Left lung (tissue), 10 donors: ENCODE measurements around the gene DNAH8. TPM values are rescaled to one million over a fixed set of nuclear protein-coding genes. Genes with fewer than 3 reads are reported as not detected.
A peak's percentile ranks its signal among the peaks of the same experiment; 100 is the strongest.

Source experiments
- ATAC-seq: fragments of 200-7000 bp; cut with Tn5 transposase; one replicate; pipeline ENCODE4 v1.9.1; 2020; ENCODE audit warnings: moderate library complexity
- DNase-seq, 4 donors: peaks; one replicate each; pipeline ENCODE4 v3.0.0-alpha.2; 2013 to 2020
- H3K27ac ChIP-seq, 2 donors: fragments of 200-600 bp; sonication (generic) in 1 of 2; one replicate each; pipeline versions ENCODE4 v1.5.0 to v1.8.0; 2020 to 2021
- H3K27me3 ChIP-seq, 2 donors: fragments of 200-600 bp; sonication (generic) in 1 of 2; one replicate each; pipeline versions ENCODE4 v1.5.0 to v1.8.0; 2020 to 2021
- H3K36me3 ChIP-seq, 2 donors: fragments of 200-600 bp; sonication (generic) in 1 of 2; one replicate each; pipeline versions ENCODE4 v1.5.0 to v1.8.0; 2020 to 2021
- H3K4me1 ChIP-seq, 2 donors: fragments of 200-600 bp; one replicate each; pipeline ENCODE4 v1.8.0; 2021
- H3K4me3 ChIP-seq, 2 donors: fragments of 200-600 bp; sonication (generic) in 1 of 2; one replicate each; pipeline versions ENCODE4 v1.5.0 to v1.8.0; 2020 to 2021; ENCODE audit warnings: mild to moderate bottlenecking in 1 of 2
- H3K9me3 ChIP-seq, 2 donors: fragments of 200-600 bp; sonication (generic) in 1 of 2; one replicate each; pipeline versions ENCODE4 v1.5.0 to v1.8.0; 2020 to 2021
- CTCF ChIP-seq, 2 donors: fragments of 200-600 bp; sonication (generic) in 1 of 2; IDR thresholded peaks; one replicate each; pipeline versions ENCODE4 v1.5.0 to v1.8.0; 2021; ENCODE audit warnings: antibody characterized with exemption in 2 of 2
- intact Hi-C, 2 donors: fragments of 100-400 bp; cut with DNase I; formaldehyde crosslinking; loops; one replicate each; pipeline versions ENCODE4 v1.11.2 to v1.14.2; 2022
- polyA plus RNA-seq, 6 donors: library from polyadenylated mRNA; unstranded; fragments of 120-200 nt; gene quantifications; one replicate each; pipeline ENCODE4 v1.2.1, GENCODE V29; 2013; ENCODE audit not compliant: insufficient read length in 6 of 6
- total RNA-seq, 2 donors: library from RNA; stranded (reverse); fragmentation: NEBNext Ultra II Directional; extraction: Animal tissue kit (Norgen Biotek cat#: 25700); gene quantifications; one replicate each; pipeline ENCODE4 v1.2.1, GENCODE V29; 2021
- donor health status: DM: no; HTN: yes; CAD: no.
- donor health status: DM: no; HTN: no; CAD: no.

The DNAH8 gene
- total and polyA plus RNA-seq, 8 donors: 0.03 to 0.34 (median 0.08) TPM

DNA sequence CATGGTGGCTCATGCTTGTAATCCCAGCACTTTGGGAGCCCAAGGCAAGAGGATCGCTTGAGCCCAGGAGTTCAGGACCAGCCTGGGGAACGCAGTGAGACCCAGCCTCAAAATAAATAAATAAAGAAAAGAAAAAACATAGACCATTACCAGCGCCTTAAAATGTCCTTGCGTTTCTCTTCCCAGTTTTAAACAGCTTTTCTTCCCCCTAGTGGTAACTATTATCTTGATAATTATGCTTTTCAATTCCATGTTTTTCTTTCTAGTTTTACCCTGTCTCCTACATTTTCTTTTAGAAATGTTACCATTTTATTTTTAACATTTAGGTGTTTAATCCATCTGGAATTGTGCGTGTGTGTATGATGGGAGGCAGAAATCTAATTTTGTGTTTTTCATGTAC is 24.4 kb downstream of the DNAH8 start:
- Histone ChIP-seq H3K9me3 (peaks cover 0 to 7% of the 10 kb centered on the region in 2 donors), H3K4me3 (no peak overlapping the region), H3K36me3 (no peaks in the 10 kb centered on the region), H3K27ac (no peak overlapping the region), H3K27me3 (no peaks in the 10 kb centered on the region), H3K4me1 (no peaks in the 10 kb centered on the region)
- intact Hi-C loops: no loop called here
- DNase-seq (no peak), ATAC-seq (no peak)
- TF ChIP-seq CTCF (IDR thresholded peaks at IDR 0.05): peak; percentile 30

DNA sequence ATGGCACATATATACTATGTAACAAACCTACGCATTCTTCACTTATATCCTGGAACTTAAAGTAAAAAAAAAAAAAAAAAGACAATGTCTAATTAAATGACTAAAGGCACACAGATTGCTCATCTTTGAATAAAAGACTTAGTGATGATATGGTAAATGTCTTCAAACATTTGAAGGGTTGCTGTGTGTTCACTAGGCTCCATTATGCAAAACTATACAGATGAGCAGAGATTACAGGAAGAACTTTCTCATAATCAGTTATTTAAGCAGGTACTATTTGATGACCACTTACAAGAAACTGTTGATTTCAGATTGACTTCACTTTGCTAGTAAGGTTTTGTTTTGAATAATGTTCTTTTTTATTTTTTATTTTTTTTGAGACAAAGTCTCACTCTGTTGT is 34.4 kb downstream of the DNAH8 start:
- intact Hi-C loops: no loop called here
- DNase-seq: no peak
- H3K4me3 ChIP-seq: no peak overlapping the region
- no peaks in the 10 kb centered on the region for H3K9me3 ChIP-seq
- no peaks in the 10 kb centered on the region for H3K36me3 ChIP-seq
- H3K4me1 ChIP-seq: no peaks in the 10 kb centered on the region
- TF ChIP-seq CTCF (IDR thresholded peaks at IDR 0.05): no peak
- H3K27me3 ChIP-seq: no peaks in the 10 kb centered on the region
- no peak for ATAC-seq
- H3K27ac ChIP-seq: no peak overlapping the region

GRCh38 chr6:38750968-38751615 is 36.0 kb downstream of the DNAH8 start:
- DNase-seq (no peak), ATAC-seq (no peak)
- no peak for TF ChIP-seq CTCF (IDR thresholded peaks at IDR 0.05)
- Histone ChIP-seq H3K36me3 (no peaks in the 10 kb centered on the region), H3K9me3 (no peaks in the 10 kb centered on the region), H3K27me3 (no peaks in the 10 kb centered on the region), H3K4me1 (no peaks in the 10 kb centered on the region), H3K27ac (no peak overlapping the region), H3K4me3 (no peak overlapping the region)
- intact Hi-C loops: no loop called here

- intact Hi-C loops: no loop called here
Measured at GRCh38 chr6:38753707-38754106, 38.6 kb downstream of the DNAH8 start.

GRCh38 chr6:38755207-38755606 is 40.1 kb downstream of the DNAH8 start:
- H3K27me3 ChIP-seq: no peaks in the 10 kb centered on the region
- H3K9me3 ChIP-seq: no peaks in the 10 kb centered on the region
- TF ChIP-seq CTCF (IDR thresholded peaks at IDR 0.05): no peak
- H3K27ac ChIP-seq: peak overlapping the region in 1 of 2 donors; percentile 2
- ATAC-seq (peak; percentile 48), DNase-seq (no peak)
- H3K4me3 ChIP-seq: no peak overlapping the region
- H3K4me1 ChIP-seq: no peaks in the 10 kb centered on the region
- H3K36me3 ChIP-seq: no peaks in the 10 kb centered on the region
- intact Hi-C loops: no loop called here

More at GRCh38 chr6:38753707-38754106, 38.6 kb downstream of the DNAH8 start:
- H3K4me1 ChIP-seq: no peaks in the 10 kb centered on the region
- DNase-seq: no peak
- no peak for TF ChIP-seq CTCF (IDR thresholded peaks at IDR 0.05)
- H3K9me3 ChIP-seq: no peaks in the 10 kb centered on the region
- H3K36me3 ChIP-seq: no peaks in the 10 kb centered on the region
- no peak overlapping the region for H3K4me3 ChIP-seq
- H3K27ac ChIP-seq: no peak overlapping the region
- ATAC-seq: no peak
- no peaks in the 10 kb centered on the region for H3K27me3 ChIP-seq
